Measurements from ENCODE around the gene ZNF732.

- TF ChIP-seq CTCF (IDR thresholded peaks at IDR 0.05): no peak
- TF ChIP-seq POLR2A (IDR thresholded peaks at IDR 0.05): no peak
Observed at GRCh38 chr4:304969-305680, at the start of gene ZNF732.

Measured in uterus (tissue), 2 donors.